ENCODE measurements around the gene LPXN. TPM values are rescaled to one million over a fixed set of nuclear protein-coding genes. Genes with fewer than 3 reads are reported as not detected.

The LPXN gene
- polyA plus RNA-seq, 2 of the 4 experiments (the other 2 are of a cell fraction): 2.5 to 6.6 TPM

DNA sequence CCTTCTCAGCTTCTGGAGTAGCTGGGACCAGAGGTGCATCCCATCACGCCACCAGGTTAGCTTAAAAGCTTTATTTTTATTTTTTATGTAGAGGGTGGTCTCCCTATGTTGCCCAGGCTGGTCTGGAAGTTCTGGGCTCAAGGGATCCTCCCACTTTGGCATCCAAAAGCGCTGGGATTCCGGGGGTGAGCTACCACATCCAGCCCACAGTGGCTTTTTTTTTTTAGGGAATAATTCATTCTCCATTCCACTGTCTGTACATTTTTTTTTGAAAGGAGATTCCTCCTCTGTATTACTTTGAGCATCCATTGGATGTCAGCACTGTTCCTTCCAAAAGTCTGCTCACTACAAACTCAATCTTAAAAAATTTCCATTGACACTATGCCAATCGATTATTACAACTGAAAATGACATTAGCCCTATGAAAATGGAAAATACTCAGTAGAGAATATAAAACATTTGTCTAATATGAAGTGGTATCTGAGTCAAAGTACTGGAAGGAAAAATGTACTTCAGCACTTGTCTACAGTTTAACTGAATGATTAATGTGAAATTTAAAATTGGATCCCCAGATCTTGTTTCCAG, 1.3 kb upstream of the LPXN start (continued):
- TF ChIP-seq RARB (CRISPR knock-in tag; IDR thresholded peaks at IDR 0.05): no peak
- no peak for TF ChIP-seq ELK1 (IDR thresholded peaks at IDR 0.05; ENCODE audit: low read depth, low read length)
- no peak for TF ChIP-seq NR3C1 (IDR thresholded peaks at IDR 0.05)
- TF ChIP-seq, protein P1, sequence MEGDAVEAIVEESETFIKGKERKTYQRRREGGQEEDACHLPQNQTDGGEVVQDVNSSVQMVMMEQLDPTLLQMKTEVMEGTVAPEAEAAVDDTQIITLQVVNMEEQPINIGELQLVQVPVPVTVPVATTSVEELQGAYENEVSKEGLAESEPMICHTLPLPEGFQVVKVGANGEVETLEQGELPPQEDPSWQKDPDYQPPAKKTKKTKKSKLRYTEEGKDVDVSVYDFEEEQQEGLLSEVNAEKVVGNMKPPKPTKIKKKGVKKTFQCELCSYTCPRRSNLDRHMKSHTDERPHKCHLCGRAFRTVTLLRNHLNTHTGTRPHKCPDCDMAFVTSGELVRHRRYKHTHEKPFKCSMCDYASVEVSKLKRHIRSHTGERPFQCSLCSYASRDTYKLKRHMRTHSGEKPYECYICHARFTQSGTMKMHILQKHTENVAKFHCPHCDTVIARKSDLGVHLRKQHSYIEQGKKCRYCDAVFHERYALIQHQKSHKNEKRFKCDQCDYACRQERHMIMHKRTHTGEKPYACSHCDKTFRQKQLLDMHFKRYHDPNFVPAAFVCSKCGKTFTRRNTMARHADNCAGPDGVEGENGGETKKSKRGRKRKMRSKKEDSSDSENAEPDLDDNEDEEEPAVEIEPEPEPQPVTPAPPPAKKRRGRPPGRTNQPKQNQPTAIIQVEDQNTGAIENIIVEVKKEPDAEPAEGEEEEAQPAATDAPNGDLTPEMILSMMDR (IDR thresholded peaks at IDR 0.05): peak; percentile 38; the same call in 2 of the 3 replicates
- no peak for TF ChIP-seq NFE2L2 (conservative IDR thresholded peaks at IDR 0.05; ENCODE audit: low read length)
- no peak for TF ChIP-seq CEBPB (IDR thresholded peaks at IDR 0.05)
- no peak for TF ChIP-seq NPAS2 (CRISPR knock-in tag; IDR thresholded peaks at IDR 0.05; ENCODE audit: borderline replicate concordance)
- no peak for TF ChIP-seq HOXB5 (CRISPR knock-in tag; IDR thresholded peaks at IDR 0.05)
- peak; percentile 42 to 44; a peak in 4 of 5 replicates for TF ChIP-seq RAD21 (conservative IDR thresholded peaks at IDR 0.05 in 1 of 2, IDR thresholded peaks at IDR 0.05 in 1 of 2)
- TF ChIP-seq HOXA7 (CRISPR knock-in tag; IDR thresholded peaks at IDR 0.05): no peak

- FAIRE-seq: no peak
- H3K27ac ChIP-seq: peak overlapping the region; percentile 54 to 79; a peak in 4 of 6 replicates
- no peaks in the 10 kb centered on the region for H3K9me3 ChIP-seq
- ChIA-PET POLR2A (no interaction called here), CTCF (interaction anchor here (0.8 kb wide), 1 partner anchor 326 kb away, joined by 3 read pairs; no protein-coding TSS in a partner anchor)
- DNase-seq (ENCODE audit: low read depth in 1 of 2, low spot score in 1 of 2): no peak
- no peak overlapping the region for H3K4me3 ChIP-seq
- TF ChIP-seq, protein P2, sequence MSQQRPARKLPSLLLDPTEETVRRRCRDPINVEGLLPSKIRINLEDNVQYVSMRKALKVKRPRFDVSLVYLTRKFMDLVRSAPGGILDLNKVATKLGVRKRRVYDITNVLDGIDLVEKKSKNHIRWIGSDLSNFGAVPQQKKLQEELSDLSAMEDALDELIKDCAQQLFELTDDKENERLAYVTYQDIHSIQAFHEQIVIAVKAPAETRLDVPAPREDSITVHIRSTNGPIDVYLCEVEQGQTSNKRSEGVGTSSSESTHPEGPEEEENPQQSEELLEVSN (IDR thresholded peaks at IDR 0.05; ENCODE audit: borderline replicate concordance, low read depth): no peak
- no peak for TF ChIP-seq FOSB (CRISPR knock-in tag; IDR thresholded peaks at IDR 0.05)
- TF ChIP-seq SMC3 (IDR thresholded peaks at IDR 0.05): no peak
- no peak for TF ChIP-seq EHMT2 (IDR thresholded peaks at IDR 0.05; ENCODE audit: low read depth)
- TF ChIP-seq CBX2 (IDR thresholded peaks at IDR 0.05; ENCODE audit: borderline replicate concordance, low read depth): no peak
- no peak for TF ChIP-seq HOXB5 (CRISPR knock-in tag; IDR thresholded peaks at IDR 0.05)
- no peak for TF ChIP-seq MAFK (IDR thresholded peaks at IDR 0.05; ENCODE audit: partially characterized antibody)
- TF ChIP-seq ZSCAN20 (CRISPR knock-in tag; IDR thresholded peaks at IDR 0.05): no peak
- TF ChIP-seq, protein P3, sequence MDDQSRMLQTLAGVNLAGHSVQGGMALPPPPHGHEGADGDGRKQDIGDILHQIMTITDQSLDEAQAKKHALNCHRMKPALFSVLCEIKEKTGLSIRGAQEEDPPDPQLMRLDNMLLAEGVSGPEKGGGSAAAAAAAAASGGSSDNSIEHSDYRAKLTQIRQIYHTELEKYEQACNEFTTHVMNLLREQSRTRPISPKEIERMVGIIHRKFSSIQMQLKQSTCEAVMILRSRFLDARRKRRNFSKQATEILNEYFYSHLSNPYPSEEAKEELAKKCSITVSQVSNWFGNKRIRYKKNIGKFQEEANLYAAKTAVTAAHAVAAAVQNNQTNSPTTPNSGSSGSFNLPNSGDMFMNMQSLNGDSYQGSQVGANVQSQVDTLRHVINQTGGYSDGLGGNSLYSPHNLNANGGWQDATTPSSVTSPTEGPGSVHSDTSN (IDR thresholded peaks at IDR 0.05): no peak
- no peak for TF ChIP-seq REST (IDR thresholded peaks at IDR 0.05)
- TF ChIP-seq TP53 (CRISPR knock-in tag; IDR thresholded peaks at IDR 0.05): no peak
- no peak for TF ChIP-seq HOXB13 (CRISPR knock-in tag; IDR thresholded peaks at IDR 0.05; ENCODE audit: low read depth)
- no peak for TF ChIP-seq ESRRA (IDR thresholded peaks at IDR 0.05; ENCODE audit: borderline replicate concordance, low read length)
- peak overlapping the region; percentile 61; the same call in 2 of the 3 replicates for H3K4me2 ChIP-seq
- ATAC-seq: no peak
- peaks cover 44% of the 10 kb centered on the region for H3K4me1 ChIP-seq
Observed at GRCh38 chr11:58574881-58575280, 775 bp downstream of the LPXN start.

All from A549 (cell line).